CD4-positive, CD25-positive, alpha-beta regulatory T cell (primary cell): ENCODE results near the gene IFT88. TPM values are rescaled to one million over a fixed set of nuclear protein-coding genes. Genes with fewer than 3 reads are reported as not detected.
A peak's percentile ranks its signal among the peaks of the same experiment; 100 is the strongest.

Source experiments
- ATAC-seq, 2 donors: fragments of 150-1000 bp; cut with Tn5 transposase; one replicate each; pipeline ENCODE4 v1.10.0; 2021; ENCODE audit warnings: low read depth in 2 of 2, moderate number of reproducible peaks in 2 of 2, moderate library complexity in 1 of 2
- DNase-seq, 3 donors: peaks; one replicate each; pipeline versions ENCODE4 v3.0.0 to v3.0.0-alpha.2; 2012 to 2022; ENCODE audit warnings: mixed read lengths in 1 of 3
- H3K27ac ChIP-seq: one replicate; pipeline ENCODE4 v1.7.0; 2013; ENCODE audit warnings: mild to moderate bottlenecking, low read length; ENCODE audit not compliant: insufficient read depth, poor library complexity, severe bottlenecking
- H3K27me3 ChIP-seq: one replicate; pipeline ENCODE4 v1.7.0; 2013; ENCODE audit warnings: low read length; ENCODE audit not compliant: control insufficient read depth, insufficient read depth
- H3K36me3 ChIP-seq: one replicate; pipeline ENCODE4 v1.7.0; 2013; ENCODE audit warnings: mild to moderate bottlenecking, low read length, moderate library complexity; ENCODE audit not compliant: control insufficient read depth, insufficient read depth
- H3K4me1 ChIP-seq: 2 replicates; pipeline ENCODE4 v1.7.0; 2013; ENCODE audit warnings: mild to moderate bottlenecking, low read length; ENCODE audit not compliant: insufficient read depth, control insufficient read depth, poor library complexity, severe bottlenecking
- H3K4me3 ChIP-seq: one replicate; pipeline ENCODE4 v1.7.0; 2013; ENCODE audit warnings: low read depth, mild to moderate bottlenecking, low read length, moderate library complexity
- H3K9me3 ChIP-seq, 2 experiments: 1 replicate in 1 of 2; 2 replicates in 1 of 2; pipeline ENCODE4 v1.7.0; 2013; ENCODE audit warnings: low read length in 2 of 2, mild to moderate bottlenecking in 1 of 2, moderate library complexity in 1 of 2; ENCODE audit not compliant: control insufficient read depth in 2 of 2
- H3K27ac Mint-ChIP-seq, 3 donors: one replicate each; pipeline ENCODE4 v1.8.0; 2020 to 2022; ENCODE audit warnings: mild to moderate bottlenecking in 3 of 3, mixed read lengths in 3 of 3, moderate library complexity in 2 of 3
- H3K27me3 Mint-ChIP-seq: one replicate; pipeline ENCODE4 v1.8.0; 2022; ENCODE audit warnings: mild to moderate bottlenecking, mixed read lengths
- H3K36me3 Mint-ChIP-seq: one replicate; pipeline ENCODE4 v1.8.0; 2020; ENCODE audit warnings: mixed read lengths
- H3K4me1 Mint-ChIP-seq, 4 donors: one replicate each; pipeline ENCODE4 v1.8.0; 2020 to 2022; ENCODE audit warnings: mixed read lengths in 4 of 4, mild to moderate bottlenecking in 1 of 4
- H3K4me3 Mint-ChIP-seq, 4 donors: one replicate each; pipeline ENCODE4 v1.8.0; 2020 to 2022; ENCODE audit warnings: mild to moderate bottlenecking in 4 of 4, mixed read lengths in 4 of 4, moderate library complexity in 3 of 4
- H3K9me3 Mint-ChIP-seq, 7 donors: one replicate each; pipeline ENCODE4 v1.8.0; 2020 to 2022; ENCODE audit warnings: mixed read lengths in 7 of 7, mild to moderate bottlenecking in 3 of 7, moderate library complexity in 2 of 7
- polyA plus RNA-seq, 4 donors: library from polyadenylated mRNA; unstranded; fragments of 300-500 nt; fragmentation: Illumina TruSeq; gene quantifications; one replicate each; pipeline ENCODE4 v1.2.3, GENCODE V29; 2021
- total RNA-seq: library from RNA; stranded (reverse); gene quantifications from one replicate; pipeline ENCODE4 v1.2.3, GENCODE V29; 2022

IFT88 gene
- total and polyA plus RNA-seq, 5 donors from 2014 or later, result 3.7 to 8.0 (median 5.9) TPM

DNA sequence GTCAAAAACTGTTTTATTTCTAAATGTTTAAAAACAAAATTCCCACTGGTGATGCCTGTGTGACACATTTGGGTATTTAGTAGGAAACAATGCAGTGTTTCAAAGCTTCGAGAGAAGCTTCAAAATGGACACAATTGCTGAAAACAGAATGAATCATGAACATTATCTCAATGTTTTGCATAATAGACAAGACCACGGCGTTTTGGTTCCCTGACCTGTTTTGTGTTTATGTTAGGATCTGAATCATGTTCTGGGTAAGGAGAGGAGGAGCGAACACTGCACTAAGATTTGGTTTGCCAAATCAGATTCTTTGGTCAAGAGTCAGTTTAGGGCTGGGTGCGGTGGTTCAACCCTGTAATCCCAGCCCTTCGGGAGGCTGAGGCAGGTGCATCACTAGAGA lies 42.2 kb downstream of the IFT88 start:
- H3K27me3 Mint-ChIP-seq, result no peaks in the 10 kb centered on the region
- H3K9me3 ChIP-seq, result no peaks in the 10 kb centered on the region
- H3K27me3 ChIP-seq, result no peaks in the 10 kb centered on the region
- ATAC-seq (no peak), DNase-seq (no peak)
- H3K36me3 Mint-ChIP-seq, result peaks cover 32% of the 10 kb centered on the region
- H3K4me3 ChIP-seq, result no peak overlapping the region
- H3K27ac ChIP-seq, result no peak overlapping the region
- H3K4me1 Mint-ChIP-seq, result no peaks in the 10 kb centered on the region
- H3K9me3 Mint-ChIP-seq, result no peaks in the 10 kb centered on the region
- H3K36me3 ChIP-seq, result peaks cover 3% of the 10 kb centered on the region
- no peak overlapping the region for H3K4me3 Mint-ChIP-seq
- no peak overlapping the region for H3K27ac Mint-ChIP-seq
- H3K4me1 ChIP-seq, result no peaks in the 10 kb centered on the region

DNA sequence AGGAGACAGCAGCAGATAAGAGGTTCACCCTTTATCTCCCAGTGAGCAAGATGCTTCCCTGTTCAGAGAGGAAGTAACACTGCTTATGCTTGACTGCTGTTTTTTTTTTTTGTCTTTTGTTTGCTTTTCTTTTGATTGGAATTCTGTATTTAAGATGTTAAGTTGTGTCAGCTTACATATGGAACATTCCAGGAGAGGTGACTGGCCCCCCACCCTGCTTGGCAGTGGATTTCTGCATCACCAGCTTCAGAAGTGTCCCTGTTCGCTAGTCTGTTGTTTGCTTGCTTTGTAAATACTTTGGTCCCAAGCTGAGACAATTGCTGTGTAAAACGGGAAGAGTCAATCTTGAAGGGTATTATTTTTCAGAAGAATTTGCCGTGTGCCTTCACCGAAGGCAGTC lies 43.0 kb downstream of the IFT88 start:
- no peak overlapping the region for H3K27ac Mint-ChIP-seq
- H3K27me3 ChIP-seq, result no peaks in the 10 kb centered on the region
- no peaks in the 10 kb centered on the region for H3K4me1 ChIP-seq
- H3K27ac ChIP-seq, result no peak overlapping the region
- H3K4me1 Mint-ChIP-seq, result no peaks in the 10 kb centered on the region
- DNase-seq (no peak), ATAC-seq (no peak)
- H3K9me3 ChIP-seq, result no peaks in the 10 kb centered on the region
- H3K27me3 Mint-ChIP-seq, result no peaks in the 10 kb centered on the region
- peaks cover 3% of the 10 kb centered on the region for H3K36me3 ChIP-seq
- peaks cover 32% of the 10 kb centered on the region for H3K36me3 Mint-ChIP-seq
- no peaks in the 10 kb centered on the region for H3K9me3 Mint-ChIP-seq
- H3K4me3 Mint-ChIP-seq, result no peak overlapping the region
- no peak overlapping the region for H3K4me3 ChIP-seq

DNA sequence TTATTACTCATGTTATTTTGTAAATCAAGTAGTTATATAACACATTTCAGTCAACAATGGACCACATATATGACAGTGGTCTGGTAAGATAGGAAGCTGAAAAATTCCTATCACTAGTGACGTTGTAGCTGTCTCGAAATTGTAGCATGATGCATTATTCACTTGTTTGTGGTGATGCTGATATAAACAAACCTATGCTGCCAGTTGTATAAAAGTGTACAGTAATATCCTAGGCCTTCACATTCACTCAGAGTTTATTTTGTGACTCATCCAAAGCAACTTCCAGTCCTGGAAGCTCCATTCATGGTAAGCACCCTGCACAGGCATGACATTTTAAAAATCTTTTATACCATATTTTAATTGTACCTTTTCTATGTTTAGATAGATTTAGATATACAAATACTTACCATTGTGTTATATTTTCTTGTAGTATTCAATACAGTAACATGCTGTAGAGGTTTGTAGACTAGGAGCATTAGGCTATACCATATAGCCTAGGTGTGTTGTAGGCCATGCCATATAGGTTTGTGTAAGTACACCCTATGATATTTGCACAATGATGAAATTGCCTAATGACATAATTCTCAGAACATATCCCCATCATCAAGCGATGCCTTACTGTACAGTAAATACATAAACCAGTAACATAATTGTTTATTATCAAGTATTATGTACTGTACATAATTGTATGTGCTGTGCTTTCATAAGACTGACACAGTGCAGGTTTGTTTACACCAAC lies 49.3 kb downstream of the IFT88 start:
- H3K36me3 Mint-ChIP-seq, result peaks cover 11% of the 10 kb centered on the region
- ATAC-seq (no peak), DNase-seq (no peak)
- H3K4me3 ChIP-seq, result no peak overlapping the region
- no peaks in the 10 kb centered on the region for H3K27me3 Mint-ChIP-seq
- H3K4me1 Mint-ChIP-seq, result no peaks in the 10 kb centered on the region
- no peaks in the 10 kb centered on the region for H3K9me3 ChIP-seq
- no peaks in the 10 kb centered on the region for H3K36me3 ChIP-seq
- no peak overlapping the region for H3K27ac Mint-ChIP-seq
- no peaks in the 10 kb centered on the region for H3K27me3 ChIP-seq
- no peaks in the 10 kb centered on the region for H3K9me3 Mint-ChIP-seq
- no peak overlapping the region for H3K27ac ChIP-seq
- no peak overlapping the region for H3K4me3 Mint-ChIP-seq
- H3K4me1 ChIP-seq, result no peaks in the 10 kb centered on the region

DNA sequence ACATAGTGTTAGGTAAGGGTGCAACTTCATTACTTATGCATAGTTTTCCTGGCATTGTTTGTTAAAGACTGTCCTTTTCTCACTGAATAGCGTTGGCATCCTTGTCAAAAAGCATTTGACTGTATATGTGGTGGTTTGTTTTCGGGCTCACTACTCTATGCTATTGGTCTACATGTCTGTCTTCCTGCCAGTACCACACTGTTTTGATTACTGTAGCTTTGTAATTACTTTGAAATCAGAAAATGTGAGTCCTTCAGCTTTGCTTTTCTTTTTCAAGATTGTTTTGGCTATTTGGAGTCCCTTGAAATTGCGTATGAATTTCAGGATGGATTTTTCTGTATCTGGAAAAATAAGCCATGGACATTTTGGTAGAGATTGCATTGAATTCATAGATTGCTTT lies 56.0 kb downstream of the IFT88 start:
- H3K4me3 ChIP-seq, result no peak overlapping the region
- H3K27ac ChIP-seq, result no peak overlapping the region
- Mint-ChIP-seq H3K4me3 (no peak overlapping the region), H3K27ac (no peak overlapping the region), H3K4me1 (no peaks in the 10 kb centered on the region), H3K27me3 (no peaks in the 10 kb centered on the region), H3K36me3 (peaks cover 47% of the 10 kb centered on the region), H3K9me3 (peaks cover 0 to 4% (median 2%) of the 10 kb centered on the region in 7 donors)
- no peaks in the 10 kb centered on the region for H3K4me1 ChIP-seq
- DNase-seq (no peak), ATAC-seq (no peak)
- H3K27me3 ChIP-seq, result no peaks in the 10 kb centered on the region
- H3K36me3 ChIP-seq, result peaks cover 3% of the 10 kb centered on the region
- peaks cover 0 to 4% of the 10 kb centered on the region in 2 experiments for H3K9me3 ChIP-seq

DNA sequence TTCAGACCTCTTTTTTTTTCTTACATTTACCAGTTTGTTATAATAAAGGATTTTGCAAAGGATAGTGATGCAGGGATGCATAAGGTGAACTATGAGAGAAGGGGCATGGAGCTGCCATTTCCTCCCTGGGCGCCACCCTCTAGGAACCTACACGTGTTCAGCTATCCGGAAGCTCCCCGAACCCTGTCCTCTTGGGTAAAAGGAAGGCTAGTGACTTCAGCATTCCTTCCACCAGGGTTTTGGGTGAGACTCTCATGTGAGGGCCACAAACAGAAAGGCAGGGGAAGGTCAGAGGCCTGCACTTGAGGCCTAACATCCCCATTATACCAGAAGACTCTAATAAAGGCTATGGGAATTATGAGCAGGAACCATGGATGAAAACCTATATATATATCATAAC lies 57.3 kb downstream of the IFT88 start:
- no peaks in the 10 kb centered on the region for H3K27me3 Mint-ChIP-seq
- Histone ChIP-seq H3K4me3 (no peak overlapping the region), H3K27me3 (no peaks in the 10 kb centered on the region), H3K9me3 (peaks cover 0 to 4% of the 10 kb centered on the region in 2 experiments), H3K36me3 (peaks cover 3% of the 10 kb centered on the region), H3K4me1 (no peaks in the 10 kb centered on the region), H3K27ac (no peak overlapping the region)
- H3K27ac Mint-ChIP-seq, result no peak overlapping the region
- no peak overlapping the region for H3K4me3 Mint-ChIP-seq
- no peak for DNase-seq
- H3K4me1 Mint-ChIP-seq, result no peaks in the 10 kb centered on the region
- peaks cover 0 to 4% (median 2%) of the 10 kb centered on the region in 7 donors for H3K9me3 Mint-ChIP-seq
- H3K36me3 Mint-ChIP-seq, result peaks cover 49% of the 10 kb centered on the region
- no peak for ATAC-seq

DNA sequence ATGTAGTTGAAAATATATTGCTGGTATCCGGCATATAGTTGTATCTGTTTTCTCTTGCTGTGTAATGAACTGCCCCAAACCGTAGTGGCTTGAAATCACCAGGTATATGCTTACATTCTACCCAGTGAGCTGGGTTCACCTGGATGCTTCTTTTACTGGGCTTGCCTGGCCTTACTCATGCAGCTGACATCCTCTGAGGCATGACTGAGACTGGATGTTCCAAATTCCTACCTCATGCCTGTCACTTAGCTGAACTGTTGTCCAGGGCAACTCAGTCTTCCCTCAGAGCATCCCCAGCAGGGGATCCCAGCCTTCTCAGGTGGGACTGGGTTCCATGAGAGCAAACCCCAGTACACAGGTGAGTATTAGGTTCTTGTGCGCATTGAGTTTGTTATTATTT lies 66.8 kb downstream of the IFT88 start:
- DNase-seq (no peak), ATAC-seq (no peak)
- Mint-ChIP-seq H3K4me1 (peaks cover 0 to 2% (median 0%) of the 10 kb centered on the region in 4 donors), H3K4me3 (no peak overlapping the region), H3K36me3 (peaks cover 36% of the 10 kb centered on the region), H3K27me3 (no peaks in the 10 kb centered on the region), H3K27ac (peak overlapping the region in 1 of 3 donors; percentile 44), H3K9me3 (peaks cover 0 to 2% (median 0%) of the 10 kb centered on the region in 7 donors)
- Histone ChIP-seq H3K36me3 (no peaks in the 10 kb centered on the region), H3K27me3 (no peaks in the 10 kb centered on the region), H3K9me3 (no peaks in the 10 kb centered on the region), H3K4me3 (no peak overlapping the region), H3K27ac (no peak overlapping the region), H3K4me1 (no peaks in the 10 kb centered on the region)

DNA sequence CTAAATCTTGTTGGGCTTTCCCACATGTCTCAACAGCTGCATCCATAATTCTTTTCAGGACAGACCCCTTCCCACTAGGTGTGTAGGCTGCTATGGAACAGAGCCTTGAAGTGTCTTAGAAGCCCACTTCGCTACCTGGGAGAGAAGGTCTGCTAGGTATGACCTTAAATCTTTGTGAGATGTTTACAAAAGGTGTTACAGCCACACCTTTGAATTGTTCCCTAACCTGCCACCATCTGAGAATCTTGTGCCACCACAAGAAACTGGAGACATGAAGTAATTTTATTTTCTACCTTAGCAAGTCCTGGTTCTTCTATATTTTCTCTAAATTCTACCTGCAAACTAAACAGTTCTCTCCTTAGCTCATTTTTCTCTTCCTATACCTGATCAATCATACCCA lies 69.1 kb downstream of the IFT88 start:
- Histone ChIP-seq H3K27ac (no peak overlapping the region), H3K27me3 (no peaks in the 10 kb centered on the region), H3K36me3 (no peaks in the 10 kb centered on the region), H3K9me3 (no peaks in the 10 kb centered on the region), H3K4me3 (no peak overlapping the region), H3K4me1 (no peaks in the 10 kb centered on the region)
- no peak for DNase-seq
- H3K36me3 Mint-ChIP-seq, result peaks cover 35% of the 10 kb centered on the region
- H3K27ac Mint-ChIP-seq, result no peak overlapping the region
- H3K27me3 Mint-ChIP-seq, result no peaks in the 10 kb centered on the region
- H3K4me3 Mint-ChIP-seq, result no peak overlapping the region
- H3K9me3 Mint-ChIP-seq, result peaks cover 0 to 2% (median 0%) of the 10 kb centered on the region in 7 donors
- ATAC-seq, result no peak
- peaks cover 0 to 2% (median 0%) of the 10 kb centered on the region in 4 donors for H3K4me1 Mint-ChIP-seq

DNA sequence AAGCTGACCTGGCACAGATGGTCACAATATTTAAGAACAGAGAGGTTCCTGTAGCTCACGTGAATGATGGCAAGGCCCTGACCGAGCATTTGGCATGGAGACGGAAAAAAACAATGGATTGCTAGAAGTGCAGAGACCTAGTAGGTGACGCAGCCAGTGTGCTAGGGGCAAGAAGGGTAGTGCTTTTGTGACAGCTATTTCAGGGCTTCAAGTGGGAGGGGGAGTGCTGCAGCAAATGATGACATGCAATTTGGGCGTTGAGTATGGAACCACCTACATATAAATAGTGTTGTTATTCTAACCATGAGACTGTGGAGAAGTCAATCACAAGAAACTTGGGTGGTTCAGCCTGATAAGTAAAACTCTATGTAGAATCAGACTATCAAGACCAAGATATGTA lies 70.9 kb downstream of the IFT88 start:
- no peak overlapping the region for H3K27ac ChIP-seq
- no peaks in the 10 kb centered on the region for H3K4me1 ChIP-seq
- no peaks in the 10 kb centered on the region for H3K9me3 ChIP-seq
- no peak overlapping the region for H3K27ac Mint-ChIP-seq
- ATAC-seq, result no peak
- H3K36me3 Mint-ChIP-seq, result peaks cover 21% of the 10 kb centered on the region
- H3K36me3 ChIP-seq, result no peaks in the 10 kb centered on the region
- peaks cover 0 to 2% (median 0%) of the 10 kb centered on the region in 4 donors for H3K4me1 Mint-ChIP-seq
- no peak for DNase-seq
- H3K27me3 ChIP-seq, result no peaks in the 10 kb centered on the region
- H3K9me3 Mint-ChIP-seq, result no peaks in the 10 kb centered on the region
- H3K4me3 ChIP-seq, result no peak overlapping the region
- H3K4me3 Mint-ChIP-seq, result no peak overlapping the region
- no peaks in the 10 kb centered on the region for H3K27me3 Mint-ChIP-seq
